ENCODE data around the gene FHL2. TPM values are rescaled to one million over a fixed set of nuclear protein-coding genes. Genes with fewer than 3 reads are reported as not detected.

The FHL2 gene
- total RNA-seq, 4 donors from 2014 or later = 14.9 to 31.8 (median 21.4) TPM

DNA sequence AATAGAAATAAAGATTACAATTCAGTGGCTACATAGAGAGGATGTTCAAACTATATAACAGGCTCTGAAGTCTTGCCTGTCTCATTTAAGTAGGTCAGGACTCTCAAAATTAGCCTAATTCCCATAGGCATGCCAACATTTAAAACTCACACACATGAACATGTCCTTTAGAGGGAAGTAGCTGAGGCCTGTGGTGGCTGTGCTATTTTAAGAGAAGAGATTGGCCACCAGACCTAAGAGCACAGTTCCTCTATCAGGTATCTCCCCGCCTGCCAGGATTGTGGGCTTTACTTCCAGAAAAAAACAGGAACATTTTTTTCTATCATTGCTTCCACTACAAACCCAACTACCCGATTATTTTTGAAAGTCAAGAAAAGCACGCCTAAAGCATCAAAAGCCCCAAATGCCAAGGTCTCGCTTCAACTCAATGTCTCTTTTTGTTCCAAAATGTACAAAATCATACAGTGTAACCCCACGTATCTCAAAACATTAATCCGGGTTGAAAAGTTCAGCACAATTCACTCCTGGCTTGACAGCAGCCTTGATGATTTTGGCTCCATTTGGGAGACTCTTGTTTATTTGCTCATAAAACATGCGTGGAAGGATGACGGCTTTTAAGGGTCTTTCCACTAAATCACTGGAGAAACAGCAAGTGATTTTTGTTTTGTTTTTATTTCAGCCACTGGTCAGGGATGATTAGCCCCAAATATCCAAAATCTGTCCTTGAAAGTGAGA, 15.3 kb downstream of the FHL2 start:
- DNase-seq (no peak), ATAC-seq (peak; percentile 65 to 67)
- Histone ChIP-seq H3K4me1 (peaks cover 77 to 78% of the 10 kb centered on the region in 2 donors), H3K27me3 (no peaks in the 10 kb centered on the region), H3K9me3 (no peaks in the 10 kb centered on the region), H3K4me3 (no peak overlapping the region), H3K36me3 (peaks cover 0 to 19% of the 10 kb centered on the region in 2 donors), H3K27ac (peak overlapping the region; percentile 72 to 81 (median 75))
- intact Hi-C loops (cut with DNase I; ENCODE audit: low total_unique reads) (loop anchor here (5.0 to 10.0 kb wide), 2 partner anchors 114 to 361 kb away; partner anchors contain the start of gene NCK2), in situ Hi-C loops (cut with MboI; ENCODE audit: low sequenced_read_pairs in 4 of 4) (no loop called here)
- TF ChIP-seq, protein P1, sequence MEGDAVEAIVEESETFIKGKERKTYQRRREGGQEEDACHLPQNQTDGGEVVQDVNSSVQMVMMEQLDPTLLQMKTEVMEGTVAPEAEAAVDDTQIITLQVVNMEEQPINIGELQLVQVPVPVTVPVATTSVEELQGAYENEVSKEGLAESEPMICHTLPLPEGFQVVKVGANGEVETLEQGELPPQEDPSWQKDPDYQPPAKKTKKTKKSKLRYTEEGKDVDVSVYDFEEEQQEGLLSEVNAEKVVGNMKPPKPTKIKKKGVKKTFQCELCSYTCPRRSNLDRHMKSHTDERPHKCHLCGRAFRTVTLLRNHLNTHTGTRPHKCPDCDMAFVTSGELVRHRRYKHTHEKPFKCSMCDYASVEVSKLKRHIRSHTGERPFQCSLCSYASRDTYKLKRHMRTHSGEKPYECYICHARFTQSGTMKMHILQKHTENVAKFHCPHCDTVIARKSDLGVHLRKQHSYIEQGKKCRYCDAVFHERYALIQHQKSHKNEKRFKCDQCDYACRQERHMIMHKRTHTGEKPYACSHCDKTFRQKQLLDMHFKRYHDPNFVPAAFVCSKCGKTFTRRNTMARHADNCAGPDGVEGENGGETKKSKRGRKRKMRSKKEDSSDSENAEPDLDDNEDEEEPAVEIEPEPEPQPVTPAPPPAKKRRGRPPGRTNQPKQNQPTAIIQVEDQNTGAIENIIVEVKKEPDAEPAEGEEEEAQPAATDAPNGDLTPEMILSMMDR (IDR thresholded peaks at IDR 0.05 in 4 of 5, conservative IDR thresholded peaks at IDR 0.05 in 1 of 5) = no peak
- no peak for TF ChIP-seq POLR2A (IDR thresholded peaks at IDR 0.05)

DNA sequence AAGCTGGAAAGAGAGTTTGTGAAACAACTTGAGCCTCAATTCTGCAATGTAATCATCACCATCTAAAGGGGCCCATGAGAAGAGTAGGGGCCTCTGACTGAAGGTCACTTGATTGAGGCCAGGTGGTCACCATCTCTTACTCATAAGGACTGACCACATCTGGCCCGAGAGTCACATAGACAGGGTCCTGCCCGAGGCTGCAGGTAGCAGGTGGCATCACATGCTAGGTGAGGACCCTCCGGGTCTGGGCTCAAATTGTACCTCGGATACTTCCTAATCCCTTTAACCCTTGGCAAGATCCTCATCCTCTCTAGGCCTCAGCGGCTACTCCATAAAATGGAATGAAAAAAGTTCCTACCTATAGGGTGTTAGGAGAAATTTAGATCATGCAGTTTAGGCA, 16.7 kb downstream of the FHL2 start:
- Histone ChIP-seq H3K4me3 (no peak overlapping the region), H3K4me1 (peaks cover 70 to 80% of the 10 kb centered on the region in 2 donors), H3K9me3 (no peaks in the 10 kb centered on the region), H3K27me3 (no peaks in the 10 kb centered on the region), H3K36me3 (peaks cover 0 to 19% of the 10 kb centered on the region in 2 donors), H3K27ac (peak overlapping the region in 3 of 4 donors; percentile 61 to 81 (median 78))
- no peak for ATAC-seq
- TF ChIP-seq, protein P1 (IDR thresholded peaks at IDR 0.05 in 4 of 5, conservative IDR thresholded peaks at IDR 0.05 in 1 of 5) = no peak
- no peak for TF ChIP-seq POLR2A (IDR thresholded peaks at IDR 0.05)
- intact Hi-C loops (cut with DNase I; ENCODE audit: low total_unique reads) (loop anchor here (5.0 to 10.0 kb wide), 2 partner anchors 115 to 363 kb away; partner anchors contain the start of gene NCK2), in situ Hi-C loops (cut with MboI; ENCODE audit: low sequenced_read_pairs in 4 of 4) (no loop called here)
- no peak for DNase-seq

GRCh38 chr2:105381101-105381668, 17.7 kb downstream of the FHL2 start:
- in situ Hi-C loops (cut with MboI; ENCODE audit: low sequenced_read_pairs in 4 of 4) (no loop called here), intact Hi-C loops (cut with DNase I; ENCODE audit: low total_unique reads) (loop anchor here (5.0 to 10.0 kb wide), 2 partner anchors 116 to 364 kb away; partner anchors contain the start of gene NCK2)
- DNase-seq = no peak
- TF ChIP-seq POLR2A (IDR thresholded peaks at IDR 0.05) = no peak
- TF ChIP-seq, protein P1 (IDR thresholded peaks at IDR 0.05 in 4 of 5, conservative IDR thresholded peaks at IDR 0.05 in 1 of 5) = no peak
- Histone ChIP-seq H3K4me3 (no peak overlapping the region), H3K36me3 (peaks cover 0 to 17% of the 10 kb centered on the region in 2 donors), H3K9me3 (no peaks in the 10 kb centered on the region), H3K27ac (peak overlapping the region; percentile 61 to 81 (median 71)), H3K27me3 (no peaks in the 10 kb centered on the region), H3K4me1 (peaks cover 75 to 86% of the 10 kb centered on the region in 2 donors)
- no peak for ATAC-seq

- peaks cover 0 to 12% of the 10 kb centered on the region in 2 donors for H3K36me3 ChIP-seq
- DNase-seq = no peak
- H3K4me3 ChIP-seq = no peak overlapping the region
- H3K9me3 ChIP-seq = no peaks in the 10 kb centered on the region
- in situ Hi-C loops (cut with MboI; ENCODE audit: low sequenced_read_pairs in 4 of 4) (no loop called here), intact Hi-C loops (cut with DNase I; ENCODE audit: low total_unique reads) (loop anchor here (5.0 to 10.0 kb wide), 2 partner anchors 117 to 364 kb away; partner anchors contain the start of gene NCK2)
- ATAC-seq = no peak
- TF ChIP-seq, protein P1 (IDR thresholded peaks at IDR 0.05 in 4 of 5, conservative IDR thresholded peaks at IDR 0.05 in 1 of 5) = no peak
- no peak for TF ChIP-seq POLR2A (IDR thresholded peaks at IDR 0.05)
- peak overlapping the region; percentile 61 to 81 (median 71) for H3K27ac ChIP-seq
- peaks cover 81 to 92% of the 10 kb centered on the region in 2 donors for H3K4me1 ChIP-seq
- H3K27me3 ChIP-seq = no peaks in the 10 kb centered on the region
Observed at GRCh38 chr2:105380432-105381100, 18.3 kb downstream of the FHL2 start.

Measured in gastrocnemius medialis (tissue), 4 donors.